Right lobe of liver (tissue), 6 donors: ENCODE data around the gene CDYL. TPM values are rescaled to one million over a fixed set of nuclear protein-coding genes. Genes with fewer than 3 reads are reported as not detected.

Source experiments
- ATAC-seq, 4 donors: fragments of 200-7000 bp; cut with Tn5 transposase; one replicate each; pipeline ENCODE4 v1.9.1; 2020; ENCODE audit warnings: mild to moderate bottlenecking in 4 of 4, moderate library complexity in 4 of 4
- DNase-seq, 3 donors: peaks; one replicate each; pipeline ENCODE4 v3.0.0-alpha.2; 2020
- H3K27ac ChIP-seq, 3 donors: fragments of 200-600 bp; one replicate each; pipeline ENCODE4 v1.8.0; 2022
- H3K27me3 ChIP-seq, 2 donors: fragments of 200-600 bp; one replicate each; pipeline ENCODE4 v1.8.0; 2022
- H3K36me3 ChIP-seq, 4 donors: fragments of 200-600 bp; sonication (generic) in 1 of 4; one replicate each; pipeline versions ENCODE4 v1.5.1 to v1.8.0; 2017 to 2022; ENCODE audit warnings: control low read depth in 1 of 4
- H3K4me1 ChIP-seq, 4 donors: fragments of 200-600 bp; sonication (generic) in 1 of 4; one replicate each; pipeline versions ENCODE4 v1.5.1 to v1.8.0; 2017 to 2022; ENCODE audit warnings: control low read depth in 1 of 4
- H3K4me3 ChIP-seq, 3 donors: fragments of 200-600 bp; one replicate each; pipeline ENCODE4 v1.8.0; 2022
- H3K9me3 ChIP-seq, 4 donors: fragments of 200-600 bp; sonication (generic) in 1 of 4; one replicate each; pipeline versions ENCODE4 v1.5.1 to v1.8.0; 2017 to 2022; ENCODE audit warnings: control low read depth in 1 of 4
- CTCF ChIP-seq, 4 donors: fragments of 200-600 bp in 3 of 4; fragments of 450-650 bp in 1 of 4; IDR thresholded peaks; one replicate each; pipeline versions ENCODE4 v1.5.1 to v1.8.0; 2016 to 2022; ENCODE audit warnings: antibody characterized with exemption in 4 of 4, mild to moderate bottlenecking in 2 of 4
- POLR2A ChIP-seq: fragments of 450-650 bp; IDR thresholded peaks from one replicate; pipeline ENCODE4 v1.6.1; 2017; ENCODE audit warnings: antibody characterized with exemption, mild to moderate bottlenecking
- WGBS: methylation state at CpG from one replicate; pipeline ENCODE4 v1.1.6; 2018; ENCODE audit warnings: low coverage, low lambda C conversion rate; ENCODE audit not compliant: insufficient coverage; ENCODE audit errors: missing lambda C conversion rate; 5-methylcytosine and 5-hydroxymethylcytosine counted together
- intact Hi-C, 2 donors: fragments of 100-400 bp; cut with DNase I; formaldehyde crosslinking; loops; one replicate each; pipeline versions ENCODE4 v1.11.2 to v1.14.1; 2022
- total RNA-seq, 6 experiments: library from RNA; depleted of rRNA in 2 of 6; stranded (reverse); fragments of >200 nt in 2 of 6; fragmentation: NEBNext Ultra II Directional in 3 of 6; extraction: Animal tissue kit (Norgen Biotek cat#: 25700) in 3 of 6; gene quantifications; one replicate each; pipeline versions ENCODE4 v1.1.0 to v1.2.4, GENCODE V29; 2016 to 2023
- donor health status: DM: no; HTN: yes; CAD: no.
- donor health status: DM: no; HTN: no; CAD: no.
- donor health status: DM: no; HTN: no; CAD: no.
- donor health status: DM: no; HTN: yes; CAD: no.
- donor health status: DM: no; HTN: yes; CAD: no.

CDYL gene
- total RNA-seq, 6 experiments from 2014 or later, result 5.0 to 16.1 (median 13.1) TPM

DNA sequence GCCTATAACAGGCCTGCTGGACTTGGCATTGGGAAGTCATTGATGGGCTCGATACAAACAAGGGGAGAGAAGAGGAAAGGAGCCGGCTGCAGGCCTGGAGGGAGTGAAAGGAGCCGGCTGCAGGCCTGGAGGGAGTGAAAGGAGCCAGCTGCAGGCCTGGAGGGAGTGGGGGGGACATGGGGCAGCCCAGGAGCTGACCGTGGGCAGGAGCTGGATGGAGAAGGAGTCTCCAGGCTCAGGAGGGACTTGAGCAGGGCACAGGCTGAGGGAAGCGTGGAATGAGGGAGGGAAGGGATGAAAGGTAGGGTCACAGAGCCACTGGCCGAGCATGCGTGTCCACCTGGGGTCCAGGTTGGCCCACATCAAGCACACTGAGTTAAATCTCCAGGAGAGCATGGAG lies 195.6 kb downstream of the CDYL start:
- H3K4me1 ChIP-seq, result no peaks in the 10 kb centered on the region
- TF ChIP-seq CTCF (IDR thresholded peaks at IDR 0.05), result no peak
- TF ChIP-seq POLR2A, result no peak
- H3K27me3 ChIP-seq, result no peaks in the 10 kb centered on the region
- no peak overlapping the region for H3K27ac ChIP-seq
- intact Hi-C loops, result no loop called here
- DNase-seq (no peak), ATAC-seq (peak in 1 of 4 donors; percentile 22)
- no peaks in the 10 kb centered on the region for H3K36me3 ChIP-seq
- H3K9me3 ChIP-seq, result no peaks in the 10 kb centered on the region
- no peak overlapping the region for H3K4me3 ChIP-seq
- WGBS, result 78% methylated on average over 5 of the region's 7 CpGs

DNA sequence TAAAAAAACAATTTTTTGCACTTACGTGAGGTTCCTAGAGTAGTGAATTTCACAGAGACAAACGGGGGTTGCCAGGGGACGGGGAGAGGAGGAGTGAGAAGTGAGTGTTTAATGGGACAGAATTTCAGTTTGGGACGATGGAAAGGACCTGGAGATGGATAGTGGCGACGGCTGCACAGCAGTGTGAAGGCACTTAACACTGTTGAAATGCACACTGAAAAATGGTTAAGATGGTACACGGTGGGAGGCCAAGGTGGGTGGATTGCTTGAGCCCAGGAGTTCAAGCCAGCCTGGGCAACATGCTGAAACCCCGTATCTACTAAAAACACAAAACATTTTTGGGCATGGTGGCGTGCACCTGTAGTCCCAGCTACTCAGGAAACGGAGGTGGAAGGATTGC lies 196.2 kb downstream of the CDYL start:
- Histone ChIP-seq H3K27me3 (no peaks in the 10 kb centered on the region), H3K4me3 (no peak overlapping the region), H3K27ac (no peak overlapping the region), H3K36me3 (no peaks in the 10 kb centered on the region), H3K4me1 (no peaks in the 10 kb centered on the region), H3K9me3 (no peaks in the 10 kb centered on the region)
- 72% methylated on average over 10 of the region's 10 CpGs for WGBS
- intact Hi-C loops, result no loop called here
- ATAC-seq, result no peak
- TF ChIP-seq CTCF (IDR thresholded peaks at IDR 0.05) (no peak), POLR2A (no peak)
- no peak for DNase-seq

DNA sequence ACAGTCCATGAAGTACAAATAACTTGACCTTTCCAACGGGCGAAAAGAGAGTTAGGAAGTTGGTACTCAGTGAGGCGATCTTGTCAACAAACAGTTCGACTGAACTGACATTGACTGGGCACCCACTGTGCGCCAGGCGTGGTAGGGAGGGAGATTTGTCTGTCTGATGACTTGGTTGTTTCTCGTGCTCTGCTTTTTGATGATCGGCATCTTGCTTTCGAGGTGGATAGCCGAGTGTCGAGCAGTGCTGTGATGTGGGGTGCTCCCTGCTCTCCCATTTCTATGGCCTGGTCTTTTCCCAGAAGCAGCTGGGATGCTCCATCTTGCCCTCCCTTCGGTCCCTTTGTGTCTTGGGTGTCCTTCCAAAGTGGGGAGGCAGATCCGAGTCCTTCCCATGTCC lies 197.2 kb downstream of the CDYL start:
- Histone ChIP-seq H3K27ac (no peak overlapping the region), H3K4me3 (no peak overlapping the region), H3K9me3 (no peaks in the 10 kb centered on the region), H3K4me1 (no peaks in the 10 kb centered on the region), H3K36me3 (no peaks in the 10 kb centered on the region), H3K27me3 (no peaks in the 10 kb centered on the region)
- no peak for DNase-seq
- 79% methylated on average over 13 of the region's 13 CpGs for WGBS
- intact Hi-C loops, result no loop called here
- no peak for TF ChIP-seq POLR2A
- no peak for TF ChIP-seq CTCF (IDR thresholded peaks at IDR 0.05)
- no peak for ATAC-seq

DNA sequence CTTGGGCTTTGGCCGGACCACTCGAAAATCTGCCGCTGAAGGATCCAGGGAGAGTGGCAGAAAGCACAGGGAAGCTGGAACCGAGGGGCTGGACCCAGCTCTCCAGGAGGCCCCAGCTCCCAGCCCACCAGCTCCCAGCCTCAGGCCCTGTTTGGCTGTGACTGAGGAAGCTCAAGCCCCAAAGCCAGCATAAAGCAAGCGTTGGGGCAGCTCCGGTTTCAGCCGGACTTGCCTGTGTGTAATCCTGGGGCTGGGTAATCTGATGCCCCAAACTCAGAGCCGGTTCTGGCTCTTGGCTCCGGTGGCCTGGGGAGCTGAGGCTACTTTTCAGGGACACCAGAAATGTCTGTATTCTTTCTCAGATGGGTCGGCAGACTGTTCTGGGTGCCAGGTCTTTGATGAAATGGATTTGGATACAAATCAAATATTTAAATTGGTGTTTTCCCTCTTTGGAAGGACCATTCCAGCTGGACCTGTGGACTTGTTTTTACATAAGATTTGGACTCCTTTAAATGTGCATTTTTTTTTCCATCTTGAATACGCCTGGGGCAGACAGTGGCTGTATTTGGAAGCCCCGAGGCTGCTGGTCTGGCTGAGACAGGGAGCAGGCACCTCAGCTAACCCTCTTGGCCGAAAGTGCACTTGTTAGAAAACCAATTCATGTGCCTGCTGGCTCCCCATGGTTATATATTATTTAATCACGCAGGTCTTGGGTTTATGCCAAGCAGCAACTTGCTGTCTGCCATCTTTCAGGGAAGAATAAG lies 198.0 kb downstream of the CDYL start:
- ATAC-seq, result no peak
- TF ChIP-seq CTCF (IDR thresholded peaks at IDR 0.05) (no peak), POLR2A (no peak)
- Histone ChIP-seq H3K27ac (no peak overlapping the region), H3K4me3 (no peak overlapping the region), H3K27me3 (no peaks in the 10 kb centered on the region), H3K36me3 (no peaks in the 10 kb centered on the region), H3K4me1 (no peaks in the 10 kb centered on the region), H3K9me3 (no peaks in the 10 kb centered on the region)
- 37% methylated on average over 5 of the region's 14 CpGs for WGBS
- no peak for DNase-seq
- intact Hi-C loops, result no loop called here
